Fibroblast of peridontal ligament (primary cell): ENCODE data around the gene PSEN1.

Experiments used
- DNase-seq: peaks from one replicate; pipeline ENCODE4 v3.0.0-alpha.2; 2010; ENCODE audit errors: extremely low read depth

PSEN1 gene

DNA sequence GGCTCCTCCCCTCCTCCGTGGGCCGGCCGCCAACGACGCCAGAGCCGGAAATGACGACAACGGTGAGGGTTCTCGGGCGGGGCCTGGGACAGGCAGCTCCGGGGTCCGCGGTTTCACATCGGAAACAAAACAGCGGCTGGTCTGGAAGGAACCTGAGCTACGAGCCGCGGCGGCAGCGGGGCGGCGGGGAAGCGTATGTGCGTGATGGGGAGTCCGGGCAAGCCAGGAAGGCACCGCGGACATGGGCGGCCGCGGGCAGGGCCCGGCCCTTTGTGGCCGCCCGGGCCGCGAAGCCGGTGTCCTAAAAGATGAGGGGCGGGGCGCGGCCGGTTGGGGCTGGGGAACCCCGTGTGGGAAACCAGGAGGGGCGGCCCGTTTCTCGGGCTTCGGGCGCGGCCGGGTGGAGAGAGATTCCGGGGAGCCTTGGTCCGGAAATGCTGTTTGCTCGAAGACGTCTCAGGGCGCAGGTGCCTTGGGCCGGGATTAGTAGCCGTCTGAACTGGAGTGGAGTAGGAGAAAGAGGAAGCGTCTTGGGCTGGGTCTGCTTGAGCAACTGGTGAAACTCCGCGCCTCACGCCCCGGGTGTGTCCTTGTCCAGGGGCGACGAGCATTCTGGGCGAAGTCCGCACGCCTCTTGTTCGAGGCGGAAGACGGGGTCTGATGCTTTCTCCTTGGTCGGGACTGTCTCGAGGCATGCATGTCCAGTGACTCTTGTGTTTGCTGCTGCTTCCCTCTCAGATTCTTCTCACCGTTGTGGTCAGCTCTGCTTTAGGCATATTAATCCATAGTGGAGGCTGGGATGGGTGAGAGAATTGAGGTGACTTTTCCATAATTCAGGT lies at the start of gene PSEN1:
Gene PSEN1 (plus strand): TSS at position 121 of the 839 bp plus-strand sequence. CDS start 11,513 bp downstream, outside the sequence.
- DNase-seq = peak; percentile 86

GRCh38 chr14:73091044-73091443 lies 45.3 kb upstream of the PSEN1 start:
- DNase-seq = no peak

- DNase-seq = no peak
Observed at GRCh38 chr14:73097421-73097820, 38.9 kb upstream of the PSEN1 start.

DNA sequence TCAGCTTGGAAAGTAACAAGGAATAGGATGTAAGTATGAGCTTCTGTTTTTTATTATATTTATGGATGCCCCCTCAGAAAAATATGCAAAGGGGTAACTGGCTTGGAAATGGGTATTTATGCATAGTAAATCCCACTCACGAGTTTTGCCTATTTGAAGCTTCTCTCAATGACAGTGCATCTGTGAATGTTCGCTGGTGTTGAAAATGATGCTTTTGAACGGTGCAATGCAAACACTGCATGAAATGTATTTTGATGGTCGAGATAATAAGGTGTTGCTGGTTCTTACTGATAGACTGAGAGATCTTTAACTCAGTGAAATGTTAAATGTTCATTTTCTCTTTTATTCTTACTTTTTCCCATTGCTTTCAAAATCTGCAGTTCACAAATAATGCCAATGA lies 36.0 kb upstream of the PSEN1 start:
- DNase-seq = no peak

DNA sequence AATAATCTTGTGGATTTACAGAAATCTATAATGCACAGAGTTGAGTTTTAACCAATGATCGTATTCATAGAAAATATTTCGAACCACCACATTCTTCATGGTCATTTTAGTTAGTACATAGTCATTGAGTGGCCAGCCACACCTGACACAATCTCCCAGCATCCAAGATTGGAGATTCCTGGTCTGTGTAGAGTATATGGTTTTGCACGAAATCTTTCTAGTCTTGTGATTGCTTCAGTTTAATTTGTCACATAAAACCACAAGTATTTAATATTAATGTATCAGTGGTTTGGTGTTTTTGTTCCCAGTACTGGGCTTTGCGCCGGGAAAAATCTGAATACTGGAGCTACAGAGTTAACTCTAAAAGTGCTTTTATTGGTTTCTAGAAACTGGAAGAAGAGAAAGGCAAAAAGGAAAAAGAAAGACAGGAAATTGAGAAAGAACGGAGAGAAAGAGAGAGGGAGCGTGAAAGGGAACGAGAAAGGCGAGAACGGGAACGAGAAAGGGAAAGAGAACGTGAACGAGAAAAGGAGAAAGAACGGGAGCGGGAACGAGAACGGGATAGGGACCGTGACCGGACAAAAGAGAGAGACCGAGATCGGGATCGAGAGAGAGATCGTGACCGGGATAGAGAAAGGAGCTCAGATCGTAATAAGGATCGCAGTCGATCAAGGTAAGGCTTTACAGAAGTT lies 33.4 kb upstream of the PSEN1 start:
- no peak for DNase-seq

DNA sequence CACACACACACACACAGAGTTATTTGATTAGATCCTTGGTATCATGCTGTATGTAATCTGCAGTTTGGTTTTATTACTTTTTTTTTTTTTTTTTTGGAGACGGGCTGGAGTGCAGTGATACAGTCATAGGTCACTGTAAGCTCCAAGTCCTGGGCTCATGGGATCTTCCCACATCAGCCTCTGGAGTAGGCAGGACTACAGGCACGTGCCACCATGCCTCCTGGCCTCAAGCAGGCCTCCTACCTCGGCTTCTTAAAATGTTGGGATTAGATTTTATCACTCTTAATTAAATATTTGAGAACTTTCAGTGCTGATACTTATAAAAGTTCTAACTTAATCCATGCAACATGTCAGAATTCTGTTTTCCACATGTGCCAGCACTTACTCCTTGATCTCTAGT lies 31.3 kb upstream of the PSEN1 start:
- DNase-seq = no peak

GRCh38 chr14:73105727-73106126 lies 30.6 kb upstream of the PSEN1 start:
- no peak for DNase-seq

- DNase-seq = no peak
Observed at GRCh38 chr14:73116079-73116665, 20.1 kb upstream of the PSEN1 start.

DNA sequence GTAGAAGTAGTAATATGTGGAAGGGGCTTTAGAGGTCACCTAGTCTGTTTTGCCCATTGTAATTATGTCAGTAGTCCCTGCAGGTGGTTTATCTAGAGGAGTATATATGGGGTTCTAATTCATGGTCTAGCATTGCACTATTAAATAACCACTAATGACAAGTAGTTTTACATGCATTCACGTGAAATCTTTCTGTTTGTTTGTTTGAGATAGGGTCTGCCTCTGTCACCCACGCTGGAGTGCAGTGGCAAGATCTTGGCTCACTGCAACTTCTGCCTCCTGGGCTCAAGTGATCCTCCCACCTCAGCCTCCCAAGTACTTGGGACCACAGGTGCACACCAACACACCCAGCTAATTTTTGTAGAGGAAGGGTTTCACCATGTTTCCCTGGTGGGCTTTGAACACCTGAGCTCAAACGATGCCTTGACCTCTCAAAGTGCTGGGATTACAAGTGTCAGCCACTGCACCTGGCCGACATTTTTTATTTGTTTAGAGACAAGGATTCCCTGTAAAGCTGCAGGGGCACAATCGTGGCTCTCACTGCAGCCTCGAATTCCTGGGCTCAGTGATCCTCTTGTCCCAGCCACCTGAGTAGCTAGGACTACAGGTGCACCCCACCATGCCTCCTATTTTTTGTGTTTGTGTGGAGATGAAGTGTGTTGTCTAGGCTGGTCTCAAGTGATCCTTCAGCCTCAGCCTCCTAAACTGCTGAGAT lies 12.0 kb upstream of the PSEN1 start:
- DNase-seq = no peak

DNA sequence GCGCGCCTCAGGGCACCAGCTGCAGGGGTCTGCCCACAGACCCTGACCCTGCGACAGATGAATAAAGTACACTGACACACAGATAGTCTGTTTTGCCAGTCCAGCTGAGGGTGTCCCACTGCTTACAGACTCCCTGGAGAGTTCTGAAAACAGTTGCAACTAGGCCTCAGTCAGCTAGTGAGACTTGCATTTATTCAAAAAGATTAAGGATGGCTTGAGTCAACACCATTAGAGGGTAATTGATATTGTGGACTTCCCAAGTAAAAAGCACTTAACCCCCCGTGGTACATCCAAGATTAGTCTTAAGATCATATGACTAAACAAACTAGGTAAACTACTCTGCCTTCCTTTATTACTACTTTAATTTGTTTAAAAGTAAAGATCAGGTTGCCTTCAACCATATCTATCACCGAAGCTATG lies 11.1 kb upstream of the PSEN1 start:
- no peak for DNase-seq

- DNase-seq = no peak
Observed at GRCh38 chr14:73125746-73126145, 10.6 kb upstream of the PSEN1 start.

- DNase-seq = no peak
Observed at GRCh38 chr14:73133795-73134194, 2.5 kb upstream of the PSEN1 start.

DNA sequence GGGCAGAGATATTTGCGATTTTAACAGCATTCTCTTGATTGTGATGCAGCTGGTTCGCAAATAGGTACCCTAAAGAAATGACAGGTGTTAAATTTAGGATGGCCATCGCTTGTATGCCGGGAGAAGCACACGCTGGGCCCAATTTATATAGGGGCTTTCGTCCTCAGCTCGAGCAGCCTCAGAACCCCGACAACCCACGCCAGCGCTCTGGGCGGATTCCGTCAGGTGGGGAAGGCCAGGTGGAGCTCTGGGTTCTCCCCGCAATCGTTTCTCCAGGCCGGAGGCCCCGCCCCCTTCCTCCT lies 271 bp upstream of the PSEN1 start:
- DNase-seq = no peak

DNA sequence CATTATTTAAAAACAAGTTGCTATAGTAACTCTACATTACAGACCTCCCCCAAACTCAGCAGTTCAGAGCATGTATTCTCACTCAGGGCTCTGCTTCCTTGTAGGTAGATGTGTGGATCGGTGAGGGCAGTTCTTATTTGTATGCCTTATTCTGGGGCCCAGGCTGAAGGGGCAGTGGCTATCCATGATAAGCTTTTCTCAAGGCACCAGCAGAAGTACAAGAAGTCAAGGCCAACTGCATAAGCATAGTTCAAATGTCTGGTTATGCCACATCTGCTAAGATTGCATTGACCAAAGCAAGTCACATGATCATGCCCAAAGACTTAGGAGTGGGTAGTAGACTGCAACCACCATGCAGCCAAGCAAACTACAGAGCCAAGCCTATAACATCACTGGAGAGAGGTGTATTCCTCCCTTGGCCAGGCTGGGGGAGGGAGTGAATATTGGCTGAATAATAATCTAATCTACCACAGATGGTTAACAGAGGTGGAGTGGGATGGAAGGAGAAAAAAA lies 4.6 kb downstream of the PSEN1 start:
- DNase-seq = no peak

DNA sequence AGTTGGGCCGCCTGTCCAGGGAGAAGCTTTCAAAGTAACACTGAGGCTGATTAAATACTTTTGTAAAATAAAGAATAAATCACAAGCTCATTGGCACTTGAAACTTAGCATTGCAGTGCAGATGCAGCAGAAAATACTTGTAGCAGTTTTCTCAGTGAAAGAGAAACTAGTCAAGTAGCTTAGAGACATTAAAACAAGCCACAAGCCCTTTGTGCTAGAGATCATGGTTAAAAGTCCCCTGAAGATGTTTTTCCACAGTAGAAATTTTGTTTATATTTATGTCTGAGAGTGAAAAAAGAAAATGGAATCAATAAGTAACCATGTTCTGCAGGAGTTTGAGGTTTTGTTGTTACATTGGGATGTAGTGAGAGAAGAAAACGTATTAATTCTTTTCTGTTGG lies 5.9 kb downstream of the PSEN1 start:
- peak; percentile 33 for DNase-seq

DNA sequence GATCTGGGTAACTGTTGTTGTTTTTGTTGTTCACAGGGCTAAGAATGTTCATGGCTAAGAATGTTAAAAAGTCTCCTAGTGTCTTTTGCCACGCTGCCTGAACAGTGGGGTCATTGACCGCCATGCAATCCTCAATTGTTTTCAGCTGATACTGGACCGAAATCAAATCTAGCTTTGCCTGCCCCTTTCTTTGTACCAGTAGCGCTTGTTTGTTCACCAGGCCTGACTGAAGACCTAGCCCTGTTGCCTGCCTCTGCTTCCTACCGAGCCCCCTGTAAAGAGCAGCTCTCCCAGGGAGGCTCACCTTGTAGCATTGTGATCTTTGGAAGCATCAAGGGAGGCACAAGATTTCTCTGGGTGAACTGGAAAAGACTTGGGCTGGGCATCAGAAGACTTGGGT lies 6.7 kb downstream of the PSEN1 start:
- no peak for DNase-seq

- DNase-seq = no peak
Observed at GRCh38 chr14:73143617-73144016, 7.3 kb downstream of the PSEN1 start.

DNA sequence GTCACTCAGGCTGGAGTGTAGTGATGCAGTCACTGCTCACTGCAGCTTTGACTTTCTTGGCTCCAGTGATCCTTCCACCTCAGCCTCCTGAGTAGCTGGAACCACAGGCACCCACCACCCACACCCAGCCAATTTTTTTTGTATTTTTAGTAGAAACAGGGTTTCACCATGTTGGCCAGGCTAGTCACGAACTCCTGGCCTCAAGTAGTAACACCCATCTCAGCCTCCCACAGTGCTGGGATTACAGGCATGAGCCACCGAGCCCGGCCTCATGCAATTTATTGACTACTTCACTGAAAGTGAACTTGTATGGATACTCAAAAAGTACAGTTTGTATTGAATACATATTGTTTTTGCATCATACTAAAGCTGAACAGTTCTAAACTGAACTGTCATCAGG lies 9.1 kb downstream of the PSEN1 start:
- DNase-seq = no peak

DNA sequence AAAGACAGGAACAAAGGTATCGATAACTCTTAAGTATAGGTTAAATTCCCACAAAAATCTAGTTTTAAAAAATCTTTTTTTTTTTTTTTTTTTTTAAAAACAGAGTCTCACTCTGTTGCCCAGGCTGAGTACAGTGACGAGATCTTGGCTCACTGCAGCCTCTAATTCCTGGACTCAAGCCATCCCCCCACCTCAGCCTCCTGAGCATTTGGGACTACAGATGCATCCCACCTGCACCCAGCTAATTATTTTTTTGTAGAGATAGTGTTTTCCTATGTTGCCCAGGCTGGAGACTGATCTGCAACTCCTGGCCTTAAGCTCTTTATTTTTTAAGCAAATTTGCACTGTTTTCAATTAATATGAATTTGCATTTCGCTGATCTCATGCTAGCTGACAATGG lies 9.8 kb downstream of the PSEN1 start:
- no peak for DNase-seq

GRCh38 chr14:73149753-73150152 lies 13.4 kb downstream of the PSEN1 start:
- DNase-seq = no peak

GRCh38 chr14:73153272-73153671 lies 17.0 kb downstream of the PSEN1 start:
- DNase-seq = peak; percentile 89

GRCh38 chr14:73162251-73162650 lies 25.9 kb downstream of the PSEN1 start:
- DNase-seq = no peak
